Mucosa of rectum (tissue), 2 donors: Measurements from ENCODE around the gene ARID1B.

ENCODE experiments used
- H3K27ac ChIP-seq, 2 donors: one replicate each; pipeline ENCODE4 v1.7.0; 2013; ENCODE audit warnings: inconsistent platforms in 2 of 2, low read depth in 2 of 2, low read length in 2 of 2
- H3K27me3 ChIP-seq, 2 donors: one replicate each; pipeline ENCODE4 v1.7.0; 2013; ENCODE audit warnings: low read length in 2 of 2; ENCODE audit not compliant: control insufficient read depth in 2 of 2, insufficient read depth in 2 of 2
- H3K36me3 ChIP-seq, 2 donors: one replicate each; pipeline ENCODE4 v1.7.0; 2013; ENCODE audit warnings: low read length in 2 of 2; ENCODE audit not compliant: control insufficient read depth in 2 of 2, insufficient read depth in 2 of 2
- H3K4me1 ChIP-seq, 2 donors: one replicate each; pipeline ENCODE4 v1.7.0; 2013; ENCODE audit warnings: low read length in 2 of 2, mild to moderate bottlenecking in 1 of 2; ENCODE audit not compliant: control insufficient read depth in 2 of 2, insufficient read depth in 2 of 2
- H3K4me3 ChIP-seq, 2 donors: one replicate each; pipeline ENCODE4 v1.7.0; 2013; ENCODE audit warnings: low read length in 2 of 2
- H3K9ac ChIP-seq, 2 donors: one replicate each; pipeline ENCODE4 v1.7.0; 2013; ENCODE audit warnings: low read length in 2 of 2, low read depth in 1 of 2, mild to moderate bottlenecking in 1 of 2
- H3K9me3 ChIP-seq, 2 donors: one replicate each; pipeline ENCODE4 v1.7.0; 2013; ENCODE audit warnings: low read length in 2 of 2; ENCODE audit not compliant: control insufficient read depth in 2 of 2
- donor health status: healthy.
- donor health status: Normal muscosa, but diverticular disease.

The ARID1B gene

GRCh38 chr6:156900292-156900691 is 123.1 kb downstream of the ARID1B start:
- Histone ChIP-seq H3K9ac (no peak overlapping the region), H3K4me3 (no peak overlapping the region), H3K4me1 (no peaks in the 10 kb centered on the region), H3K27ac (no peak overlapping the region), H3K27me3 (no peaks in the 10 kb centered on the region), H3K36me3 (no peaks in the 10 kb centered on the region), H3K9me3 (no peaks in the 10 kb centered on the region)

- H3K27ac ChIP-seq, result no peak overlapping the region
- no peaks in the 10 kb centered on the region for H3K4me1 ChIP-seq
- H3K4me3 ChIP-seq, result no peak overlapping the region
- no peaks in the 10 kb centered on the region for H3K27me3 ChIP-seq
- no peak overlapping the region for H3K9ac ChIP-seq
- H3K9me3 ChIP-seq, result no peaks in the 10 kb centered on the region
- H3K36me3 ChIP-seq, result no peaks in the 10 kb centered on the region
Measured at GRCh38 chr6:156901309-156902019, 124.3 kb downstream of the ARID1B start.

DNA sequence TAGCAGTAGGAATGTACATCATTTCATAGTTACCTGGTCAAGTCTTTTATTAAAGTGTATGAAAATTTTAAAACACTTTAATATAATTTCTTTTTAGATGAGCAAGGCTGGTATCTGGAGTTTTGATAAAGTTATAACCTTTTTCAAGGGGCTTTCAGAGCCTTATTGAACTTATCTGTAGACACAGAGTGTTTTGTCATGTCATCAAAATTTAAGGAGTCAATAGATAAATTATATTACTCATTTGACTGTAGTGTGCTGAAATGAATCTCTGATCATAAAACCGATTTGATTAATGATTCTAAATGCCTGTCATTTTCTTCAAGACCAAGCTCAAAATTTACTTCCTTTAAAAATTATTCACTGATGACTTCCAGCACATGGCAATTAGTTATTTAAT is 125.6 kb downstream of the ARID1B start:
- H3K27ac ChIP-seq, result no peak overlapping the region

DNA sequence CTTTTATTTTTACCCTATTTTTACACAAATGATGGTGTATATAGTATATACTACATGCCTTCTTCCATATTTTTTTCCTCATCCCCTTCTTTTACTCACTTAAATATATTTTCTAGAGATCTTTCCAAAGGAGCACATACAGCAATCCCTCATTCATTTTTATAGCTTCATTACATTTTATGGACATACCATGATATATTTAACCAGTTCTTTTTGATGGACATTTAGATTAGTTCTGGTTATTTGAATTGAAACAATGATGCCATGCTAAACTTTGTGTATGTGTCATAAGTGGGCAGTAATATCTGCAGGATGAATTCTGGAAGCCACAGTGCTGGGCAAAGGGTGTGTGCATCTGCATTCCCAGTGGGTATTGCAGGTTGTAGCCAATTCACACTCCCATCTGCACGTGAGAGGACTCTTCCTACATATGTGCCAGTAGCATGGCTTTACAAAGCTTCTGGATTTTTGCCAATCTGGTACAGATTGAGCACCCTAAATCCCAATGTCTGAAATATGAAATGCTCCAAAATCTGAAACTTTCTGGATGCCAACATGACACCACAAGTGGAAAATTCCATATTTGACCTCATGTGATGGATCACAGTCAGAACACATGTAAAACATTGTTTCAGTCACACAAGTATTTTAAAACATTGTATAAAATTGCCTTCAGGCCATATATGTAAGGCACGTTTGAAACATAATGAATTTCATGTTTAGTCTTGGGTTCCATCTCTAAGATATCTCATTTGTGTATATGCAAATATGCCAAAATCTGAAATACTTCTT is 127.2 kb downstream of the ARID1B start:
- no peaks in the 10 kb centered on the region for H3K9me3 ChIP-seq
- no peak overlapping the region for H3K9ac ChIP-seq
- no peak overlapping the region for H3K27ac ChIP-seq
- H3K4me3 ChIP-seq, result no peak overlapping the region
- H3K4me1 ChIP-seq, result no peaks in the 10 kb centered on the region
- H3K36me3 ChIP-seq, result no peaks in the 10 kb centered on the region
- no peaks in the 10 kb centered on the region for H3K27me3 ChIP-seq

More for the DNA sequence above, 125.6 kb downstream of the ARID1B start:
- Histone ChIP-seq H3K27me3 (no peaks in the 10 kb centered on the region), H3K4me1 (no peaks in the 10 kb centered on the region), H3K9ac (no peak overlapping the region), H3K9me3 (no peaks in the 10 kb centered on the region), H3K4me3 (no peak overlapping the region), H3K36me3 (no peaks in the 10 kb centered on the region)

GRCh38 chr6:156905801-156906200 is 128.6 kb downstream of the ARID1B start:
- no peaks in the 10 kb centered on the region for H3K27me3 ChIP-seq
- no peak overlapping the region for H3K9ac ChIP-seq
- H3K9me3 ChIP-seq, result no peaks in the 10 kb centered on the region
- no peaks in the 10 kb centered on the region for H3K4me1 ChIP-seq
- H3K36me3 ChIP-seq, result no peaks in the 10 kb centered on the region
- H3K27ac ChIP-seq, result no peak overlapping the region
- no peak overlapping the region for H3K4me3 ChIP-seq

DNA sequence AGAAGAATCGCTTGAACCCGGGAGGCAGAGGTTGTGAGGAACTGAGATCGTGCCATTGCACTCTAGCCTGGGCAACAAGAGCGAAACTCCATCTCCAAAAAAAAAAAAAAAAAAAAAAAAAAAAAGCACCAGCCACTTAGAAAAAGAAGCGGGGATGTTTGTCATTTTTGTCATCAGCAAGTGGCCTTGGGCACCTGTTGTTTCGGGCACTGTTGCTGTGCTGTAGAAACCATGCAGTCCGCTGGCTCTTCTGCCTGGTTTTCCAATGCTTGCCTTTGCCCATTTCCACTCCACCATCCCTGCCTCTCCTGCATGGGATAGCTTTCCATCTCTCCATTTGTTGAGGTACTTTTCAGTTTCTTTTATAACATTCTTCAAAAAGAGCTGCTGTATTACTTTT is 129.3 kb downstream of the ARID1B start:
- H3K9me3 ChIP-seq, result no peaks in the 10 kb centered on the region

GRCh38 chr6:156909212-156910010 is 132.2 kb downstream of the ARID1B start:
- Histone ChIP-seq H3K27ac (no peak overlapping the region), H3K9me3 (no peaks in the 10 kb centered on the region), H3K9ac (no peak overlapping the region), H3K4me3 (no peak overlapping the region), H3K36me3 (peaks cover 0 to 2% of the 10 kb centered on the region in 2 donors), H3K27me3 (no peaks in the 10 kb centered on the region), H3K4me1 (no peaks in the 10 kb centered on the region)

More for the DNA sequence above, 129.3 kb downstream of the ARID1B start:
- Histone ChIP-seq H3K4me3 (no peak overlapping the region), H3K36me3 (no peaks in the 10 kb centered on the region), H3K9ac (no peak overlapping the region), H3K27me3 (no peaks in the 10 kb centered on the region), H3K27ac (no peak overlapping the region), H3K4me1 (no peaks in the 10 kb centered on the region)

DNA sequence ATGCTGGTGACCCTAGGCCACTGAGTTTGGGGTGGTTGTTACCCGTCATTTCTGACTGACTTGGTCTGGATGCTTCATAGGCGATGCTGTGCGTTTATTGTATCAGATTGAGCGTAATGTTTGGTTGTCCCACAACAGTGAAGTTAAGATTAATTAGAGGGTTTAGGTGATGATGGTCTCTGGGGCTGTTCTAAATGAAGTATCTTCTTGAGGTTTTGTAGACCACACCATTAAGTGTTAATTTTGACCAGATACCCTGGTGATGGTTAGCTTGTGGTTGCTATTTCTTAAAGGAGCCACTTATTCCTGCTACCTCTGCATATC is 132.8 kb downstream of the ARID1B start:
- Histone ChIP-seq H3K9me3 (no peaks in the 10 kb centered on the region), H3K4me1 (no peaks in the 10 kb centered on the region), H3K4me3 (no peak overlapping the region), H3K27ac (no peak overlapping the region), H3K27me3 (no peaks in the 10 kb centered on the region), H3K36me3 (peaks cover 0 to 2% of the 10 kb centered on the region in 2 donors), H3K9ac (no peak overlapping the region)

DNA sequence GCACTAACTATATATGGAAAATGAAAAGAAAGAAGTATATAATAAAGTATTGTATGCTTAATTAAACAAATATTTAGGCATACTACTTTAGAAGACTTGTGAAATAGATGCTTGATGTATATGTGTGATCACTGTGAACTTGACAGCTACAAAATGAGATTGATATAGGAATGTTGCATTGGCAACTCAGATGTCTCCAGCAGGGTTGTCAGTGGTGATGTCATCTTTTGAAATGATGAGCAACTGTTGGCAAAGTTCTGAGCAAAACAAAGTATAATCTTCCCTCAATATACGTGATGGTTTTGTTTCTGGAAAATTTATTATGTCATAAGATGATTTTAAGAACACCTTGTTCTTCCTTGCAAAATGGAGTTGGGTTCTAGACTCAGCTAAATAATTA is 133.8 kb downstream of the ARID1B start:
- H3K4me1 ChIP-seq, result no peaks in the 10 kb centered on the region
- no peak overlapping the region for H3K4me3 ChIP-seq

DNA sequence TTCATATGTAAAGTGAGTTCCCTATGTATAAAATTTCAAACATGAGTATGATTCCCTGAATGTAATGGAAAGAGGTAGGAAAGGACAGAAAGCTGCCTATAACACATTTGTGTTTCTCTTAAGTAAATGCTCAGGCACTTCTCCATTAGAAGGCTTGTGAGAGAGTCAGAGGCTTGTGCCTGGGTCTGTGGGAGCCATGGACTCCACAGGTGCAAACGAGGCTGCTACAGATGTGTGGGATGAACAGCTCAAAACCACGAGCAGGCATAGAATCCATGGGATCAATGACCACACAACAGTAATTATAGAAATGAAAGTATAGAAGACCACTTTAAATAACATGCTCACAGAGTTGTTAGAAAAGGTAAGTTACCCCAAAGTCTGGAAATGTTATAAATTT is 134.4 kb downstream of the ARID1B start:
- H3K9me3 ChIP-seq, result no peaks in the 10 kb centered on the region
- no peak overlapping the region for H3K27ac ChIP-seq
- no peaks in the 10 kb centered on the region for H3K4me1 ChIP-seq
- no peak overlapping the region for H3K4me3 ChIP-seq
- no peak overlapping the region for H3K9ac ChIP-seq
- H3K27me3 ChIP-seq, result no peaks in the 10 kb centered on the region
- H3K36me3 ChIP-seq, result peaks cover 0 to 2% of the 10 kb centered on the region in 2 donors

More for the DNA sequence above, 133.8 kb downstream of the ARID1B start:
- Histone ChIP-seq H3K36me3 (peaks cover 0 to 2% of the 10 kb centered on the region in 2 donors), H3K27ac (no peak overlapping the region), H3K9ac (no peak overlapping the region), H3K27me3 (no peaks in the 10 kb centered on the region), H3K9me3 (no peaks in the 10 kb centered on the region)
